A549 (cell line): ENCODE measurements around the gene OPCML. TPM values are rescaled to one million over a fixed set of nuclear protein-coding genes. Genes with fewer than 3 reads are reported as not detected.

Experiments used
- ATAC-seq, 2 experiments: fragments of 200-7000 bp in 1 of 2; fragments of >200 bp in 1 of 2; cut with Nextera tagmentation in 1 of 2; cut with Tn5 transposase in 1 of 2; 3 replicates each; pipeline versions ENCODE4 v1.8.0 to v1.9.1; 2018 to 2020; ENCODE audit warnings: mild to moderate bottlenecking in 1 of 2, moderate library complexity in 1 of 2
- CTCF ChIA-PET: fragments of 300-600 bp; sonication (Branson Sonifier 250); formaldehyde crosslinking; extraction: SDS; loops from one replicate; lab custom pipeline; 2021; ENCODE audit warnings: antibody characterized with exemption, inconsistent platforms; lab: Yijun Ruan, JAX
- POLR2A ChIA-PET: fragments of 350-600 bp; formaldehyde crosslinking; extraction: SDS; loops from one replicate; lab custom pipeline; 2021; ENCODE audit warnings: antibody characterized with exemption, inconsistent platforms; lab: Yijun Ruan, JAX
- DNase-seq, 2 experiments: peaks; one replicate each; pipeline versions ENCODE4 v3.0.0 to v3.0.0-alpha.2; 2011 to 2016; ENCODE audit warnings: low read depth in 1 of 2, low spot score in 1 of 2
- FAIRE-seq: peaks from 2 replicates; lab custom pipeline; 2011; peaks lifted over from hg19 to GRCh38; lab: Jason Lieb, UNC
- H3K27ac ChIP-seq, 2 experiments: fragments of >200 bp; sonication (Bioruptor Twin); formaldehyde crosslinking; 3 replicates each; pipeline ENCODE4 v1.5.1; 2016 to 2017
- H3K4me1 ChIP-seq: fragments of >200 bp; sonication (Bioruptor Twin); formaldehyde crosslinking; 3 replicates; pipeline ENCODE4 v1.6.1; 2016
- H3K4me2 ChIP-seq: fragments of >200 bp; sonication (Bioruptor Twin); formaldehyde crosslinking; 3 replicates; pipeline ENCODE4 v1.6.1; 2016
- H3K4me3 ChIP-seq: fragments of >200 bp; sonication (Bioruptor Twin); formaldehyde crosslinking; 3 replicates; pipeline ENCODE4 v1.5.1; 2016
- H3K9me3 ChIP-seq: fragments of >200 bp; sonication (Bioruptor Twin); formaldehyde crosslinking; 3 replicates; pipeline ENCODE4 v1.6.1; 2016
- BHLHE40 ChIP-seq: IDR thresholded peaks from 2 replicates; pipeline ENCODE4 v1.6.1; 2012; ENCODE audit warnings: low read depth, low read length, inconsistent platforms
- CEBPB ChIP-seq, 2 experiments: fragments of >200 bp in 1 of 2; sonication (Bioruptor Twin) in 1 of 2; formaldehyde crosslinking in 1 of 2; IDR thresholded peaks; 2 replicates each; pipeline ENCODE4 v1.6.1; 2012 to 2016
- EHF ChIP-seq: fragments of 250-450 bp; sonication (Bioruptor Pico); IDR thresholded peaks from 2 replicates; pipeline ENCODE4 v1.5.0; 2020; ENCODE audit warnings: mild to moderate bottlenecking
- GATA3 ChIP-seq: IDR thresholded peaks from 2 replicates; pipeline ENCODE4 v1.6.1; 2012; ENCODE audit warnings: borderline replicate concordance
- HDAC2 ChIP-seq: fragments of 200-600 bp; sonication (generic); IDR thresholded peaks from 2 replicates; pipeline ENCODE4 v1.6.1; 2016
- HEYL ChIP-seq: fragments of 250-450 bp; sonication (Bioruptor Pico); IDR thresholded peaks from 2 replicates; pipeline ENCODE4 v1.8.0; 2021; ENCODE audit warnings: mild to moderate bottlenecking, moderate library complexity
- HOXB13 ChIP-seq: fragments of 250-450 bp; sonication (Bioruptor Pico); IDR thresholded peaks from 2 replicates; pipeline ENCODE4 v1.5.0; 2020; ENCODE audit warnings: low read depth, mild to moderate bottlenecking, moderate library complexity
- JUN ChIP-seq, 2 experiments: fragments of >200 bp; sonication (Bioruptor Twin); formaldehyde crosslinking; IDR thresholded peaks; 2 replicates in 1 of 2; 3 replicates in 1 of 2; pipeline ENCODE4 v1.6.1; 2016 to 2017
- KDM1A ChIP-seq: fragments of 200-600 bp; sonication (generic); IDR thresholded peaks from 2 replicates; pipeline ENCODE4 v1.6.1; 2016; ENCODE audit warnings: low read depth, mild to moderate bottlenecking
- KDM5A ChIP-seq: fragments of 200-600 bp; sonication (generic); IDR thresholded peaks from 2 replicates; pipeline ENCODE4 v1.6.1; 2016; ENCODE audit warnings: antibody characterized with exemption, mild to moderate bottlenecking
- MAFK ChIP-seq: fragments of 450-650 bp; IDR thresholded peaks from 2 replicates; pipeline ENCODE4 v1.6.1; 2014; ENCODE audit not compliant: partially characterized antibody
- MAX ChIP-seq: IDR thresholded peaks from 2 replicates; pipeline ENCODE4 v1.6.1; 2012
- MAZ ChIP-seq: fragments of 150-350 bp; IDR thresholded peaks from 2 replicates; pipeline ENCODE4 v1.6.1; 2014; ENCODE audit warnings: antibody characterized with exemption, low read depth, low read length, borderline replicate concordance
- MYC ChIP-seq: IDR thresholded peaks from 2 replicates; pipeline ENCODE4 v1.6.1; 2012; ENCODE audit warnings: mild to moderate bottlenecking, inconsistent platforms, low read length, improper control_type of control experiment, borderline replicate concordance
- NPAS2 ChIP-seq: fragments of 250-450 bp; sonication (Bioruptor Pico); IDR thresholded peaks from 2 replicates; pipeline ENCODE4 v1.8.0; 2022; ENCODE audit warnings: mild to moderate bottlenecking, moderate library complexity, borderline replicate concordance
- NR3C1 ChIP-seq: fragments of >200 bp; sonication (Bioruptor Twin); formaldehyde crosslinking; IDR thresholded peaks from 3 replicates; pipeline ENCODE4 v1.6.1; 2017
- POLR2AphosphoS2 ChIP-seq: conservative IDR thresholded peaks from 2 replicates; pipeline ENCODE4 v1.6.1; 2012; ENCODE audit warnings: low read length, improper control_type of control experiment, inconsistent platforms
- SMC3 ChIP-seq: fragments of >200 bp; sonication (Bioruptor Twin); formaldehyde crosslinking; IDR thresholded peaks from 3 replicates; pipeline ENCODE4 v1.6.1; 2018; ENCODE audit warnings: inconsistent platforms
- SREBF2 ChIP-seq: fragments of 450-650 bp; IDR thresholded peaks from 2 replicates; pipeline ENCODE4 v1.6.1; 2014; ENCODE audit warnings: mild to moderate bottlenecking, moderate library complexity
- TFCP2L1 ChIP-seq: fragments of 250-450 bp; sonication (Bioruptor Pico); IDR thresholded peaks from 2 replicates; pipeline ENCODE4 v1.5.0; 2021; ENCODE audit warnings: mild to moderate bottlenecking
- TP53 ChIP-seq: fragments of 250-450 bp; sonication (Bioruptor Pico); IDR thresholded peaks from 2 replicates; pipeline ENCODE4 v1.5.0; 2021; ENCODE audit warnings: mild to moderate bottlenecking, moderate library complexity
- ZNF302 ChIP-seq: fragments of 250-450 bp; sonication (Bioruptor Pico); IDR thresholded peaks from 2 replicates; pipeline ENCODE4 v1.9.0; 2021; ENCODE audit warnings: inconsistent platforms, mild to moderate bottlenecking, moderate library complexity
- ZSCAN20 ChIP-seq: fragments of 250-450 bp; sonication (Bioruptor Pico); IDR thresholded peaks from 2 replicates; pipeline ENCODE4 v1.8.0; 2022; ENCODE audit warnings: mild to moderate bottlenecking, moderate library complexity
- WGBS: methylation state at CpG from one replicate; pipeline ENCODE4 v1.1.6; 2017; ENCODE audit errors: missing lambda C conversion rate; 5-methylcytosine and 5-hydroxymethylcytosine counted together
- polyA plus RNA-seq, 4 experiments: library from polyadenylated mRNA; depleted of rRNA in 3 of 4; stranded (reverse); fragments of >200 nt; fragmentation: RNase III in 1 of 4; extraction: RNeasy Plus Mini Kit Qiagen cat#74134 plus additional on column Dnase treatment in 1 of 4; gene quantifications; 2 replicates in 3 of 4; 3 replicates in 1 of 4; pipeline ENCODE4 v1.2.3, GENCODE V29; 2011 to 2017
- TF ChIP-seq, protein P1 (sequence below): fragments of >200 bp; sonication (Bioruptor Twin); formaldehyde crosslinking; IDR thresholded peaks from 3 replicates; pipeline ENCODE4 v1.5.1; 2016
- TF ChIP-seq, protein P2 (sequence below): IDR thresholded peaks from 2 replicates; pipeline ENCODE4 v1.6.1; 2012; ENCODE audit warnings: low read depth, borderline replicate concordance

Gene OPCML
- polyA plus RNA-seq, 2 of the 4 experiments (the other 2 are of a cell fraction) = not detected

DNA sequence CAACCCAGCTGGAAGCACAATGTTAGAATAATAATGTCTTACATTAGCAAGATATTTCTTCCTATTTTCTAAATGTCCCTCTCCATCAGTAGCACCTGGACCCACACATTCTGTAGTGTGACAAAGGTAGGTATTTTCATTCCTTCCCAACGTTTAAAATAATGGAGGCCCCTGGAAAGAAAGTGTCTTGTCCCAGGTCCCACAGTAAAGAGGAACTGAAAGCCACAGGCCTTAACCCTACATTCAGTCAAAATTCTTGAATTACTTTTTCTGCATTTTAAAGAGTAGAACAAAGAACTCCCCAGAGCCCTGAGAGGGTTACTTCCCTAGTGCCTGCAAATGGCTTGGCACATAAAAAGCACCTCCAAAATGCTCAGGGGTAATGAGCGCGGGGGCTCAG is 26.3 kb downstream of the OPCML start:
- H3K4me2 ChIP-seq = no peak overlapping the region
- H3K27ac ChIP-seq = no peak overlapping the region
- H3K4me1 ChIP-seq = no peaks in the 10 kb centered on the region
- no peaks in the 10 kb centered on the region for H3K9me3 ChIP-seq
- DNase-seq = no peak
- FAIRE-seq = no peak
- POLR2A ChIA-PET = no interaction called here
- no peak for ATAC-seq
- no peak for TF ChIP-seq BHLHE40
- TF ChIP-seq TFCP2L1 (CRISPR knock-in tag) = no peak
- no peak for TF ChIP-seq NPAS2 (CRISPR knock-in tag)
- no peak for TF ChIP-seq MAFK
- no peak for TF ChIP-seq SMC3
- TF ChIP-seq, all 56 proteins: peak for 0
- CTCF ChIA-PET = no interaction called here
- 67% methylated on average over 3 of the region's 3 CpGs for WGBS
- no peak overlapping the region for H3K4me3 ChIP-seq

- no peak for FAIRE-seq
- Histone ChIP-seq H3K4me3 (no peak overlapping the region), H3K9me3 (no peaks in the 10 kb centered on the region), H3K27ac (no peak overlapping the region), H3K4me1 (no peaks in the 10 kb centered on the region), H3K4me2 (no peak overlapping the region)
- ATAC-seq = no peak
- POLR2A ChIA-PET = no interaction called here
- CTCF ChIA-PET = no interaction called here
- 5% methylated on average over 5 of the region's 8 CpGs for WGBS
- no peak for DNase-seq
- TF ChIP-seq MYC (no peak), BHLHE40 (no peak), NR3C1 (no peak)
- TF ChIP-seq, protein P1, sequence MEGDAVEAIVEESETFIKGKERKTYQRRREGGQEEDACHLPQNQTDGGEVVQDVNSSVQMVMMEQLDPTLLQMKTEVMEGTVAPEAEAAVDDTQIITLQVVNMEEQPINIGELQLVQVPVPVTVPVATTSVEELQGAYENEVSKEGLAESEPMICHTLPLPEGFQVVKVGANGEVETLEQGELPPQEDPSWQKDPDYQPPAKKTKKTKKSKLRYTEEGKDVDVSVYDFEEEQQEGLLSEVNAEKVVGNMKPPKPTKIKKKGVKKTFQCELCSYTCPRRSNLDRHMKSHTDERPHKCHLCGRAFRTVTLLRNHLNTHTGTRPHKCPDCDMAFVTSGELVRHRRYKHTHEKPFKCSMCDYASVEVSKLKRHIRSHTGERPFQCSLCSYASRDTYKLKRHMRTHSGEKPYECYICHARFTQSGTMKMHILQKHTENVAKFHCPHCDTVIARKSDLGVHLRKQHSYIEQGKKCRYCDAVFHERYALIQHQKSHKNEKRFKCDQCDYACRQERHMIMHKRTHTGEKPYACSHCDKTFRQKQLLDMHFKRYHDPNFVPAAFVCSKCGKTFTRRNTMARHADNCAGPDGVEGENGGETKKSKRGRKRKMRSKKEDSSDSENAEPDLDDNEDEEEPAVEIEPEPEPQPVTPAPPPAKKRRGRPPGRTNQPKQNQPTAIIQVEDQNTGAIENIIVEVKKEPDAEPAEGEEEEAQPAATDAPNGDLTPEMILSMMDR = no peak
Measured at GRCh38 chr11:133504906-133505305, 27.4 kb downstream of the OPCML start.

GRCh38 chr11:133503776-133504175 is 28.5 kb downstream of the OPCML start:
- no peak for DNase-seq
- no peak for ATAC-seq
- Histone ChIP-seq H3K4me2 (no peak overlapping the region), H3K4me3 (no peak overlapping the region), H3K4me1 (no peaks in the 10 kb centered on the region), H3K27ac (no peak overlapping the region), H3K9me3 (no peaks in the 10 kb centered on the region)
- TF ChIP-seq KDM5A = no peak
- TF ChIP-seq HEYL (CRISPR knock-in tag) = no peak
- TF ChIP-seq TP53 (CRISPR knock-in tag) = no peak
- TF ChIP-seq, protein P2, sequence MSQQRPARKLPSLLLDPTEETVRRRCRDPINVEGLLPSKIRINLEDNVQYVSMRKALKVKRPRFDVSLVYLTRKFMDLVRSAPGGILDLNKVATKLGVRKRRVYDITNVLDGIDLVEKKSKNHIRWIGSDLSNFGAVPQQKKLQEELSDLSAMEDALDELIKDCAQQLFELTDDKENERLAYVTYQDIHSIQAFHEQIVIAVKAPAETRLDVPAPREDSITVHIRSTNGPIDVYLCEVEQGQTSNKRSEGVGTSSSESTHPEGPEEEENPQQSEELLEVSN = no peak
- no peak for TF ChIP-seq SREBF2
- TF ChIP-seq HOXB13 (CRISPR knock-in tag) = no peak
- TF ChIP-seq MYC = no peak
- no peak for TF ChIP-seq ZSCAN20
- TF ChIP-seq MAZ = no peak
- no peak for TF ChIP-seq ZNF302
- TF ChIP-seq GATA3 = no peak
- TF ChIP-seq EHF = no peak
- no peak for TF ChIP-seq KDM1A
- TF ChIP-seq MAX = no peak
- no peak for TF ChIP-seq HDAC2
- TF ChIP-seq POLR2AphosphoS2 = no peak
- TF ChIP-seq CEBPB (IDR thresholded peaks at IDR 0.05) = no peak
- TF ChIP-seq JUN (IDR thresholded peaks at IDR 0.05) = no peak
- ChIA-PET POLR2A (no interaction called here), CTCF (no interaction called here)
- 3% methylated on average over 5 of the region's 5 CpGs for WGBS
- FAIRE-seq = no peak
